ENCODE measurements around the gene MAU2. TPM values are rescaled to one million over a fixed set of nuclear protein-coding genes. Genes with fewer than 3 reads are reported as not detected.
A peak's percentile ranks its signal among the peaks of the same experiment; 100 is the strongest.

MAU2 gene
- total and polyA plus RNA-seq, 8 donors, result 10.6 to 116 (median 35.5) TPM

DNA sequence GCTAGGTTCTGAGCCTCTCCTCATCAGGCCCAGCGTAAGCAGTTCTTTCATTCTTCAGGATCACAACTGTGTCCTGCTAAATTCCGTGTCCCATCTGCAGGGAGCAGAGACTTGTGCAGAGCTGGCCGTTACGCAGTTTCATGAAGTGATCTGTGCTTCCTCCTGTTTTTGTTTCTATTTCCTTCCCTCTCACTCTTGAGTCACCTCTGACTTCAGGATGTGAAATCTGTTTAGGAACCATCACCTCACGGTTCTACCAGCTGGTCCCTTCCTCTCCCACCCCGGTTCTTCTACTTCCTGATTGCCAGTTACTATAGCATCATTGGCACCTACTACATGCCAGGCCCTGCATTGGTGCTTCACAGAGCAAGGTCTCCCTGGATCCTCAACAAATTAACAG is 8.5 kb downstream of the MAU2 start:
- DNase-seq, result no peak
- intact Hi-C loops (cut with DNase I; ENCODE audit: low total_unique reads), result no loop called here
- Histone ChIP-seq H3K4me1 (peaks cover 0 to 35% (median 15%) of the 10 kb centered on the region in 4 donors), H3K27me3 (no peaks in the 10 kb centered on the region), H3K36me3 (peaks cover 47 to 100% (median 97%) of the 10 kb centered on the region in 4 donors), H3K27ac (peak overlapping the region in 2 of 5 donors; percentile 28 to 59), H3K9me3 (no peaks in the 10 kb centered on the region), H3K4me3 (no peak overlapping the region)
- TF ChIP-seq POLR2AphosphoS5 (IDR thresholded peaks at IDR 0.05), result no peak
- no peak for TF ChIP-seq EP300 (IDR thresholded peaks at IDR 0.05)
- TF ChIP-seq, protein P1, sequence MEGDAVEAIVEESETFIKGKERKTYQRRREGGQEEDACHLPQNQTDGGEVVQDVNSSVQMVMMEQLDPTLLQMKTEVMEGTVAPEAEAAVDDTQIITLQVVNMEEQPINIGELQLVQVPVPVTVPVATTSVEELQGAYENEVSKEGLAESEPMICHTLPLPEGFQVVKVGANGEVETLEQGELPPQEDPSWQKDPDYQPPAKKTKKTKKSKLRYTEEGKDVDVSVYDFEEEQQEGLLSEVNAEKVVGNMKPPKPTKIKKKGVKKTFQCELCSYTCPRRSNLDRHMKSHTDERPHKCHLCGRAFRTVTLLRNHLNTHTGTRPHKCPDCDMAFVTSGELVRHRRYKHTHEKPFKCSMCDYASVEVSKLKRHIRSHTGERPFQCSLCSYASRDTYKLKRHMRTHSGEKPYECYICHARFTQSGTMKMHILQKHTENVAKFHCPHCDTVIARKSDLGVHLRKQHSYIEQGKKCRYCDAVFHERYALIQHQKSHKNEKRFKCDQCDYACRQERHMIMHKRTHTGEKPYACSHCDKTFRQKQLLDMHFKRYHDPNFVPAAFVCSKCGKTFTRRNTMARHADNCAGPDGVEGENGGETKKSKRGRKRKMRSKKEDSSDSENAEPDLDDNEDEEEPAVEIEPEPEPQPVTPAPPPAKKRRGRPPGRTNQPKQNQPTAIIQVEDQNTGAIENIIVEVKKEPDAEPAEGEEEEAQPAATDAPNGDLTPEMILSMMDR (IDR thresholded peaks at IDR 0.05), result no peak
- no peak for TF ChIP-seq POLR2A (IDR thresholded peaks at IDR 0.05)
- 54 to 70% (median 62%) methylated on average over 6 of the region's 6 CpGs for WGBS, 5 donors

DNA sequence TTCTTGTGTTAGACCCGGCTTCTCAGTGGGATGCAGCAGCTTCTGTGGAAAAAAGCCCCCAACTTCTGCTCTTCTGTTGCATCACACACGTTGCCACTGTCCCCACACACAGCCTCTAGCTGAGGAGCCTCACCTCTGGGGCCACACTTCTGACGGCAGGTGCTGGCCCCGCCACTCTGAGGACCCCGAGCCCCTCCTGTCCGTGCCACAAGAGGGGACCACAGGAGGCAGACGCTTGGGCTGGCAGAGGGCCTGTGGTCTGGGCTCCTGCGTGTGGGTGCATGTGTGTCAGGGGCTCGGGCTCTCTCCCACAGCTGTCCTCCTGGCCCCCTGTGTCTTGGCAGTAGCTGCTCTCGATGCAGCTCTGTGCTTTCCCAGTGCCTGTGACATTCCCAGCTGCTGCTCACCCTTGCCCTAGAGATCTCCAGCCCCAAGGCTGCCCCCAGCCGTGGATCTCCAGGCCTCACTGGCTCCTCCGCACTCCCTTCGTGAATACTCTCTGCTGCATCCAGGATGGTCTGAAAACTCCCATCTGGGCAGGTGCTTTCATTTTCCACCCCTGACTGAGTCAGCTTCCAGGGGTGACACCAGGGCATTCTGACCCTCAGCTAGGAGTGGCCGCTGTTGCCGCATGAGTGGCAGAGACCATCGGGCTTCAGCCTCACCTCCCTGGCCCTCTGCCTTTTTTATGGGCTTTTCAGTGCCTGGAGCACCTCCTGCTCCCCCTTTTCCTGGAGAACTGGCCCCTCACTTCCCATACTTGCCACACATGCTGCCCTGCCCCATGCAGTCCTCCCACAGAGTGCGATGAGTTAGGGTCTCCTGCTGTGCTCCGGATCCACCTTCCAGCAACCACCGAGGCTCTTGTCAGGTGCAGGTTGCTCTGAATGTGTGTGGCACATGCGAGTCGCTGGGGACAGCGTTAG is 13.7 kb downstream of the MAU2 start:
- DNase-seq, result no peak

DNA sequence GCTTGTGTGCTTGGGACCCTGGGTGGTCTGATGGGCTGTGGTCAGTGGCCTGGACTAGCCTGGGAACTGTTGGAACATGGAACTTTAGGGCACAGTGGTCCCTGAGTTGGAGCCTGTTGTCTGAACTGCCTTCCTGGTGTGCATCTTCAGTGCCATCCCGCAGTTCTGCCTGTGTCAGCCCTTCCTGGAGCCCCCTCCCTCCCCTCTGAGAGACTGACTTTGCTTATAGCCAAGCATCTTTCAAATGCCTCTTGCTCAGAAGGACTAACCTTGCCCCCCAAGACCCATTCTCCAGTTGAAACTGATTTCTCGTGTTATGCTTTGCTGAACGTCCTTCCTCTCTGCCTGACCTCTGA is 14.3 kb downstream of the MAU2 start:
- Histone ChIP-seq H3K9me3 (no peaks in the 10 kb centered on the region), H3K27me3 (no peaks in the 10 kb centered on the region), H3K4me1 (peaks cover 0 to 1% (median 0%) of the 10 kb centered on the region in 4 donors), H3K36me3 (peaks cover 68 to 100% (median 100%) of the 10 kb centered on the region in 4 donors), H3K27ac (no peak overlapping the region), H3K4me3 (no peak overlapping the region)
- TF ChIP-seq POLR2A (IDR thresholded peaks at IDR 0.05), result no peak
- no peak for TF ChIP-seq EP300 (IDR thresholded peaks at IDR 0.05)
- TF ChIP-seq POLR2AphosphoS5 (IDR thresholded peaks at IDR 0.05), result no peak
- WGBS, 5 donors, result 80 to 100% (median 84%) methylated on average over 3 of the region's 3 CpGs
- intact Hi-C loops (cut with DNase I; ENCODE audit: low total_unique reads), result no loop called here
- no peak for DNase-seq

More for the DNA sequence above, 13.7 kb downstream of the MAU2 start:
- Histone ChIP-seq H3K27me3 (no peaks in the 10 kb centered on the region), H3K9me3 (no peaks in the 10 kb centered on the region), H3K36me3 (peaks cover 69 to 100% (median 100%) of the 10 kb centered on the region in 4 donors), H3K4me3 (no peak overlapping the region), H3K27ac (no peak overlapping the region), H3K4me1 (peaks cover 0 to 8% (median 2%) of the 10 kb centered on the region in 4 donors)
- TF ChIP-seq POLR2AphosphoS5 (IDR thresholded peaks at IDR 0.05) (no peak), POLR2A (IDR thresholded peaks at IDR 0.05) (no peak), EP300 (IDR thresholded peaks at IDR 0.05) (no peak)
- TF ChIP-seq, protein P1 (IDR thresholded peaks at IDR 0.05), result no peak
- WGBS, 5 donors, result 77 to 90% (median 86%) methylated on average over 14 to 22 of the region's 22 CpGs
- intact Hi-C loops (cut with DNase I; ENCODE audit: low total_unique reads), result no loop called here

DNA sequence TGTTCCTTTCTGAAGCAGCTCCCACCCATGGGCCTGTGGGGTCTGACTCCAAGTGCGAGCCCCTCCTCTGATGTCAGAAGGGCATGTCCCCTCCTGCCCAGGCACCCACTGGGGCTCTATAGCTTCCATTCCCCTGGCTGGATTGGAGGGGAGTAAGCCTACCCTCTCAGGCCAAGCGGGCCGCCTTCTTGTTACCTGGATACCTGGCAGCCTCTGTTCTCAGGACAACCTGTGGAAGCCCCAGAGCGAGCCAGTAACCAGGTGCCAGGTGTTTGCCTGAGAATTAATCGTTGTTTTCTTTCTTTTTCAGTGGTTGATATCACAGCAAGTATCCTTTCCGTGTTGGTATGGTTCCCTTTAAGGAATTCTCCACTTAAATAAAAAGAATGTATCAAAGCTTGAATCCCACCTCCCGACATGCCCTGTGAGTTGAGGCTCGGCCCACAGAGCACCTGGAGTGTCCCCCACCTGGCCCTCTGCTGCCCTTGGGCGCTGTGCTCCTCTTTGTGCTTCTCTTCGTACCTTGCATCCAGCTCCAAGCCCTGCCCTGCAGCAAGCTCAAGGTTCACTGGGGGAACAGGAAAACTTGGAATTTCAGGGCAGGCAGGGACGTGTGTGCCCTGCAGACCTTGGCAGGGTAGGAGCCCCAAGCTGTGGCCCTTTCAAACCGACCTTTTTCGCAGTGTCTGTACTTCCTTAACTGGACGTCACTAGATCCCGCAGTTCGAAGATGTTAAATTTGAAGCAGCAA is 15.0 kb downstream of the MAU2 start:
- no peak for DNase-seq
- H3K9me3 ChIP-seq, result no peaks in the 10 kb centered on the region
- no peaks in the 10 kb centered on the region for H3K27me3 ChIP-seq
- TF ChIP-seq POLR2A (IDR thresholded peaks at IDR 0.05) (no peak), EP300 (IDR thresholded peaks at IDR 0.05) (no peak), POLR2AphosphoS5 (IDR thresholded peaks at IDR 0.05) (no peak)
- TF ChIP-seq, protein P1 (IDR thresholded peaks at IDR 0.05), result no peak
- no peak overlapping the region for H3K27ac ChIP-seq
- H3K4me1 ChIP-seq, result no peaks in the 10 kb centered on the region
- intact Hi-C loops (cut with DNase I; ENCODE audit: low total_unique reads), result no loop called here
- peaks cover 63 to 100% (median 100%) of the 10 kb centered on the region in 4 donors for H3K36me3 ChIP-seq
- WGBS, 5 donors, result 75 to 89% (median 84%) methylated on average over 16 of the region's 16 CpGs
- no peak overlapping the region for H3K4me3 ChIP-seq
